CD4-positive, alpha-beta memory T cell (primary cell): ENCODE results near the gene DAB1. TPM values are rescaled to one million over a fixed set of nuclear protein-coding genes. Genes with fewer than 3 reads are reported as not detected.

ENCODE experiments used
- CTCF ChIA-PET: fragments of 350-600 bp; sonication (Branson Sonifier 250); formaldehyde crosslinking; loops from one replicate; lab custom pipeline; 2021; ENCODE audit warnings: inconsistent platforms; ENCODE audit not compliant: partially characterized antibody; lab: Charles Lee
- POLR2A ChIA-PET: fragments of 350-600 bp; sonication (Branson Sonifier 250); formaldehyde crosslinking; loops from one replicate; lab custom pipeline; 2021; ENCODE audit not compliant: partially characterized antibody; lab: Charles Lee
- DNase-seq, 5 donors: peaks; one replicate each; pipeline versions ENCODE4 v3.0.0 to v3.0.0-alpha.2; 2020 to 2022; ENCODE audit warnings: mixed read lengths in 1 of 5
- H3K27ac ChIP-seq: one replicate; pipeline ENCODE4 v1.7.0; 2013; ENCODE audit warnings: low read depth, low read length
- H3K27me3 ChIP-seq: 2 replicates; pipeline ENCODE4 v1.7.0; 2013; ENCODE audit warnings: mild to moderate bottlenecking, low read length, moderate library complexity; ENCODE audit not compliant: insufficient read depth
- H3K36me3 ChIP-seq: 2 replicates; pipeline ENCODE4 v1.7.0; 2013; ENCODE audit warnings: mild to moderate bottlenecking, low read length, moderate library complexity; ENCODE audit not compliant: insufficient read depth
- H3K4me1 ChIP-seq: 2 replicates; pipeline ENCODE4 v1.7.0; 2013; ENCODE audit warnings: mild to moderate bottlenecking, low read length, moderate library complexity; ENCODE audit not compliant: insufficient read depth
- H3K4me3 ChIP-seq, 2 donors: one replicate each; pipeline ENCODE4 v1.7.0; 2013; ENCODE audit warnings: low read length in 2 of 2, mild to moderate bottlenecking in 1 of 2
- H3K9me3 ChIP-seq, 2 donors: one replicate each; pipeline ENCODE4 v1.7.0; 2013; ENCODE audit warnings: low read length in 2 of 2, control low read depth in 1 of 2; ENCODE audit not compliant: control insufficient read depth in 1 of 2
- H3K27ac Mint-ChIP-seq, 7 donors: one replicate each; pipeline ENCODE4 v1.8.0; 2020 to 2021; ENCODE audit warnings: mixed read lengths in 7 of 7, mild to moderate bottlenecking in 6 of 7, inconsistent platforms in 3 of 7, moderate library complexity in 3 of 7
- H3K27me3 Mint-ChIP-seq, 2 donors: one replicate each; pipeline ENCODE4 v1.8.0; 2020 to 2021; ENCODE audit warnings: mixed read lengths in 2 of 2
- H3K36me3 Mint-ChIP-seq, 2 donors: one replicate each; pipeline ENCODE4 v1.8.0; 2020 to 2021; ENCODE audit warnings: mixed read lengths in 2 of 2, inconsistent platforms in 1 of 2, mild to moderate bottlenecking in 1 of 2
- H3K4me1 Mint-ChIP-seq, 4 donors: one replicate each; pipeline ENCODE4 v1.8.0; 2020 to 2021; ENCODE audit warnings: mixed read lengths in 4 of 4, mild to moderate bottlenecking in 1 of 4
- H3K4me3 Mint-ChIP-seq, 8 donors: one replicate each; pipeline ENCODE4 v1.8.0; 2020 to 2021; ENCODE audit warnings: mixed read lengths in 8 of 8, mild to moderate bottlenecking in 7 of 8, moderate library complexity in 6 of 8, inconsistent platforms in 3 of 8
- H3K9me3 Mint-ChIP-seq, 8 donors: one replicate each; pipeline ENCODE4 v1.8.0; 2020 to 2021; ENCODE audit warnings: mixed read lengths in 8 of 8, mild to moderate bottlenecking in 5 of 8, inconsistent platforms in 3 of 8, moderate library complexity in 1 of 8
- intact Hi-C: fragments of 100-400 bp; cut with micrococcal nuclease; formaldehyde crosslinking; loops from one replicate; pipeline ENCODE4 v1.15.1; 2023
- polyA plus RNA-seq, 2 donors: library from polyadenylated mRNA; unstranded; fragments of 300-500 nt; fragmentation: Illumina TruSeq; gene quantifications; one replicate each; pipeline ENCODE4 v1.2.3, GENCODE V29; 2021
- total RNA-seq, 2 experiments: library from RNA; stranded (reverse); gene quantifications; one replicate each; pipeline ENCODE4 v1.2.3, GENCODE V29; 2021

Gene DAB1
- total and polyA plus RNA-seq, 4 experiments from 2014 or later: 1.5 to 3.9 (median 3.2) TPM

GRCh38 chr1:57146100-57146499, 277.8 kb downstream of the DAB1 start:
- Mint-ChIP-seq H3K9me3 (peaks cover 0 to 6% (median 0%) of the 10 kb centered on the region in 8 donors), H3K27ac (no peak overlapping the region), H3K36me3 (peaks cover 0 to 5% of the 10 kb centered on the region in 2 donors), H3K4me1 (no peaks in the 10 kb centered on the region), H3K4me3 (no peak overlapping the region), H3K27me3 (no peaks in the 10 kb centered on the region)
- Histone ChIP-seq H3K4me1 (no peaks in the 10 kb centered on the region), H3K27me3 (no peaks in the 10 kb centered on the region), H3K9me3 (no peaks in the 10 kb centered on the region), H3K36me3 (no peaks in the 10 kb centered on the region), H3K27ac (no peak overlapping the region), H3K4me3 (no peak overlapping the region)
- CTCF ChIA-PET: no interaction called here
- POLR2A ChIA-PET: no interaction called here
- intact Hi-C loops: no loop called here
- no peak for DNase-seq

- no peak overlapping the region for H3K4me3 ChIP-seq
- Mint-ChIP-seq H3K4me3 (no peak overlapping the region), H3K9me3 (peaks cover 0 to 6% (median 0%) of the 10 kb centered on the region in 8 donors), H3K4me1 (no peaks in the 10 kb centered on the region), H3K27ac (no peak overlapping the region), H3K27me3 (no peaks in the 10 kb centered on the region), H3K36me3 (peaks cover 0 to 5% of the 10 kb centered on the region in 2 donors)
- DNase-seq: no peak
- CTCF ChIA-PET: no interaction called here
- no peaks in the 10 kb centered on the region for H3K9me3 ChIP-seq
- no peak overlapping the region for H3K27ac ChIP-seq
- POLR2A ChIA-PET: interaction anchor here (0.6 kb wide), 1 partner anchor 309 kb away, joined by 4 read pairs; no protein-coding TSS in a partner anchor
- no peaks in the 10 kb centered on the region for H3K27me3 ChIP-seq
- intact Hi-C loops: no loop called here
- no peaks in the 10 kb centered on the region for H3K4me1 ChIP-seq
- H3K36me3 ChIP-seq: no peaks in the 10 kb centered on the region
These were observed 280.9 kb downstream of the DAB1 start for GRCh38 chr1:57142999-57143398.

GRCh38 chr1:57142169-57142568, 281.7 kb downstream of the DAB1 start:
- peaks cover 0 to 5% of the 10 kb centered on the region in 2 donors for H3K36me3 Mint-ChIP-seq
- no peaks in the 10 kb centered on the region for H3K4me1 Mint-ChIP-seq
- no peaks in the 10 kb centered on the region for H3K9me3 ChIP-seq

GRCh38 chr1:57138432-57139078, 285.3 kb downstream of the DAB1 start:
- Mint-ChIP-seq H3K36me3 (peaks cover 2 to 12% of the 10 kb centered on the region in 2 donors), H3K9me3 (peaks cover 0 to 4% (median 0%) of the 10 kb centered on the region in 8 donors), H3K27me3 (no peaks in the 10 kb centered on the region), H3K4me3 (no peak overlapping the region), H3K27ac (no peak overlapping the region), H3K4me1 (no peaks in the 10 kb centered on the region)
- Histone ChIP-seq H3K9me3 (no peaks in the 10 kb centered on the region), H3K27me3 (no peaks in the 10 kb centered on the region), H3K27ac (no peak overlapping the region), H3K4me1 (no peaks in the 10 kb centered on the region), H3K4me3 (no peak overlapping the region), H3K36me3 (no peaks in the 10 kb centered on the region)
- CTCF ChIA-PET: no interaction called here
- POLR2A ChIA-PET: no interaction called here
- intact Hi-C loops: no loop called here
- DNase-seq: no peak

More at GRCh38 chr1:57142169-57142568, 281.7 kb downstream of the DAB1 start:
- H3K9me3 Mint-ChIP-seq: peaks cover 0 to 4% (median 0%) of the 10 kb centered on the region in 8 donors
- DNase-seq: no peak
- Histone ChIP-seq H3K4me3 (no peak overlapping the region), H3K27ac (no peak overlapping the region), H3K4me1 (no peaks in the 10 kb centered on the region), H3K27me3 (no peaks in the 10 kb centered on the region), H3K36me3 (no peaks in the 10 kb centered on the region)
- ChIA-PET POLR2A (no interaction called here), CTCF (no interaction called here)
- intact Hi-C loops: no loop called here
- no peaks in the 10 kb centered on the region for H3K27me3 Mint-ChIP-seq
- no peak overlapping the region for H3K27ac Mint-ChIP-seq
- no peak overlapping the region for H3K4me3 Mint-ChIP-seq

GRCh38 chr1:57137980-57138379, 285.9 kb downstream of the DAB1 start:
- ChIA-PET POLR2A (no interaction called here), CTCF (no interaction called here)
- Mint-ChIP-seq H3K9me3 (peaks cover 0 to 4% (median 0%) of the 10 kb centered on the region in 8 donors), H3K4me1 (no peaks in the 10 kb centered on the region), H3K27ac (no peak overlapping the region), H3K27me3 (no peaks in the 10 kb centered on the region), H3K4me3 (no peak overlapping the region), H3K36me3 (peaks cover 2 to 10% of the 10 kb centered on the region in 2 donors)
- Histone ChIP-seq H3K4me1 (no peaks in the 10 kb centered on the region), H3K9me3 (no peaks in the 10 kb centered on the region), H3K27ac (no peak overlapping the region), H3K4me3 (no peak overlapping the region), H3K27me3 (no peaks in the 10 kb centered on the region), H3K36me3 (no peaks in the 10 kb centered on the region)
- intact Hi-C loops: no loop called here
- no peak for DNase-seq

GRCh38 chr1:57134803-57135202, 289.1 kb downstream of the DAB1 start:
- ChIA-PET POLR2A (no interaction called here), CTCF (no interaction called here)
- intact Hi-C loops: no loop called here
- Mint-ChIP-seq H3K36me3 (peaks cover 2 to 13% of the 10 kb centered on the region in 2 donors), H3K4me1 (no peaks in the 10 kb centered on the region), H3K4me3 (no peak overlapping the region), H3K27me3 (no peaks in the 10 kb centered on the region), H3K9me3 (no peaks in the 10 kb centered on the region), H3K27ac (no peak overlapping the region)
- Histone ChIP-seq H3K36me3 (no peaks in the 10 kb centered on the region), H3K4me3 (no peak overlapping the region), H3K27ac (no peak overlapping the region), H3K27me3 (no peaks in the 10 kb centered on the region), H3K4me1 (no peaks in the 10 kb centered on the region), H3K9me3 (no peaks in the 10 kb centered on the region)
- DNase-seq: no peak

- POLR2A ChIA-PET: no interaction called here
- H3K9me3 Mint-ChIP-seq: no peaks in the 10 kb centered on the region
- no peak overlapping the region for H3K27ac ChIP-seq
- H3K27me3 Mint-ChIP-seq: no peaks in the 10 kb centered on the region
- H3K36me3 Mint-ChIP-seq: peaks cover 2 to 13% of the 10 kb centered on the region in 2 donors
- H3K27me3 ChIP-seq: no peaks in the 10 kb centered on the region
- CTCF ChIA-PET: no interaction called here
- no peak overlapping the region for H3K4me3 Mint-ChIP-seq
- H3K4me3 ChIP-seq: no peak overlapping the region
- no peaks in the 10 kb centered on the region for H3K4me1 Mint-ChIP-seq
- intact Hi-C loops: no loop called here
- no peaks in the 10 kb centered on the region for H3K36me3 ChIP-seq
- H3K9me3 ChIP-seq: no peaks in the 10 kb centered on the region
- H3K27ac Mint-ChIP-seq: no peak overlapping the region
- H3K4me1 ChIP-seq: no peaks in the 10 kb centered on the region
- DNase-seq: no peak
These were observed 290.2 kb downstream of the DAB1 start for GRCh38 chr1:57133686-57134085.
